ENCODE results near the gene CALCOCO2.

- TF ChIP-seq GABPA (IDR thresholded peaks at IDR 0.05; ENCODE audit: low read depth), result no peak
- no peak for TF ChIP-seq CTCF (IDR thresholded peaks at IDR 0.05; ENCODE audit: insufficient read depth, low read length)
These were observed 40.2 kb upstream of the CALCOCO2 start for GRCh38 chr17:48790607-48791127.

Measured in HL-60 (cell line).